CD4-positive, alpha-beta memory T cell (primary cell): Measurements from ENCODE around the gene CPXM2. TPM values are rescaled to one million over a fixed set of nuclear protein-coding genes. Genes with fewer than 3 reads are reported as not detected.

ENCODE experiments used
- CTCF ChIA-PET: fragments of 350-600 bp; sonication (Branson Sonifier 250); formaldehyde crosslinking; loops from one replicate; lab custom pipeline; 2021; ENCODE audit warnings: inconsistent platforms; ENCODE audit not compliant: partially characterized antibody; lab: Charles Lee
- POLR2A ChIA-PET: fragments of 350-600 bp; sonication (Branson Sonifier 250); formaldehyde crosslinking; loops from one replicate; lab custom pipeline; 2021; ENCODE audit not compliant: partially characterized antibody; lab: Charles Lee
- DNase-seq, 5 donors: peaks; one replicate each; pipeline versions ENCODE4 v3.0.0 to v3.0.0-alpha.2; 2020 to 2022; ENCODE audit warnings: mixed read lengths in 1 of 5
- H3K27ac ChIP-seq: one replicate; pipeline ENCODE4 v1.7.0; 2013; ENCODE audit warnings: low read depth, low read length
- H3K27me3 ChIP-seq: 2 replicates; pipeline ENCODE4 v1.7.0; 2013; ENCODE audit warnings: mild to moderate bottlenecking, low read length, moderate library complexity; ENCODE audit not compliant: insufficient read depth
- H3K36me3 ChIP-seq: 2 replicates; pipeline ENCODE4 v1.7.0; 2013; ENCODE audit warnings: mild to moderate bottlenecking, low read length, moderate library complexity; ENCODE audit not compliant: insufficient read depth
- H3K4me1 ChIP-seq: 2 replicates; pipeline ENCODE4 v1.7.0; 2013; ENCODE audit warnings: mild to moderate bottlenecking, low read length, moderate library complexity; ENCODE audit not compliant: insufficient read depth
- H3K4me3 ChIP-seq, 2 donors: one replicate each; pipeline ENCODE4 v1.7.0; 2013; ENCODE audit warnings: low read length in 2 of 2, mild to moderate bottlenecking in 1 of 2
- H3K9me3 ChIP-seq, 2 donors: one replicate each; pipeline ENCODE4 v1.7.0; 2013; ENCODE audit warnings: low read length in 2 of 2, control low read depth in 1 of 2; ENCODE audit not compliant: control insufficient read depth in 1 of 2
- H3K27ac Mint-ChIP-seq, 7 donors: one replicate each; pipeline ENCODE4 v1.8.0; 2020 to 2021; ENCODE audit warnings: mixed read lengths in 7 of 7, mild to moderate bottlenecking in 6 of 7, inconsistent platforms in 3 of 7, moderate library complexity in 3 of 7
- H3K27me3 Mint-ChIP-seq, 2 donors: one replicate each; pipeline ENCODE4 v1.8.0; 2020 to 2021; ENCODE audit warnings: mixed read lengths in 2 of 2
- H3K36me3 Mint-ChIP-seq, 2 donors: one replicate each; pipeline ENCODE4 v1.8.0; 2020 to 2021; ENCODE audit warnings: mixed read lengths in 2 of 2, inconsistent platforms in 1 of 2, mild to moderate bottlenecking in 1 of 2
- H3K4me1 Mint-ChIP-seq, 4 donors: one replicate each; pipeline ENCODE4 v1.8.0; 2020 to 2021; ENCODE audit warnings: mixed read lengths in 4 of 4, mild to moderate bottlenecking in 1 of 4
- H3K4me3 Mint-ChIP-seq, 8 donors: one replicate each; pipeline ENCODE4 v1.8.0; 2020 to 2021; ENCODE audit warnings: mixed read lengths in 8 of 8, mild to moderate bottlenecking in 7 of 8, moderate library complexity in 6 of 8, inconsistent platforms in 3 of 8
- H3K9me3 Mint-ChIP-seq, 8 donors: one replicate each; pipeline ENCODE4 v1.8.0; 2020 to 2021; ENCODE audit warnings: mixed read lengths in 8 of 8, mild to moderate bottlenecking in 5 of 8, inconsistent platforms in 3 of 8, moderate library complexity in 1 of 8
- intact Hi-C: fragments of 100-400 bp; cut with micrococcal nuclease; formaldehyde crosslinking; loops from one replicate; pipeline ENCODE4 v1.15.1; 2023
- polyA plus RNA-seq, 2 donors: library from polyadenylated mRNA; unstranded; fragments of 300-500 nt; fragmentation: Illumina TruSeq; gene quantifications; one replicate each; pipeline ENCODE4 v1.2.3, GENCODE V29; 2021
- total RNA-seq, 2 experiments: library from RNA; stranded (reverse); gene quantifications; one replicate each; pipeline ENCODE4 v1.2.3, GENCODE V29; 2021

Gene CPXM2
- total and polyA plus RNA-seq, 4 experiments from 2014 or later, result not detected

GRCh38 chr10:123869020-123869414 lies 22.6 kb downstream of the CPXM2 start:
- no peak overlapping the region for H3K4me3 ChIP-seq
- no peaks in the 10 kb centered on the region for H3K27me3 ChIP-seq
- H3K4me1 ChIP-seq, result no peaks in the 10 kb centered on the region
- ChIA-PET POLR2A (no interaction called here), CTCF (no interaction called here)
- Mint-ChIP-seq H3K27me3 (peaks cover 0 to 3% of the 10 kb centered on the region in 2 donors), H3K9me3 (peaks cover 0 to 7% (median 0%) of the 10 kb centered on the region in 8 donors), H3K4me3 (no peak overlapping the region), H3K4me1 (no peaks in the 10 kb centered on the region), H3K36me3 (no peaks in the 10 kb centered on the region), H3K27ac (no peak overlapping the region)
- H3K27ac ChIP-seq, result no peak overlapping the region
- no peaks in the 10 kb centered on the region for H3K9me3 ChIP-seq
- H3K36me3 ChIP-seq, result no peaks in the 10 kb centered on the region
- no peak for DNase-seq
- intact Hi-C loops, result no loop called here

GRCh38 chr10:123868038-123869019 lies 23.3 kb downstream of the CPXM2 start:
- no peak overlapping the region for H3K4me3 Mint-ChIP-seq
- CTCF ChIA-PET, result no interaction called here
- intact Hi-C loops, result no loop called here
- no peaks in the 10 kb centered on the region for H3K4me1 ChIP-seq
- no peak overlapping the region for H3K27ac Mint-ChIP-seq
- H3K9me3 Mint-ChIP-seq, result peaks cover 0 to 7% (median 0%) of the 10 kb centered on the region in 8 donors
- no peaks in the 10 kb centered on the region for H3K36me3 ChIP-seq
- DNase-seq, result no peak
- no peaks in the 10 kb centered on the region for H3K4me1 Mint-ChIP-seq
- H3K27me3 Mint-ChIP-seq, result peaks cover 0 to 3% of the 10 kb centered on the region in 2 donors
- H3K27me3 ChIP-seq, result no peaks in the 10 kb centered on the region
- H3K27ac ChIP-seq, result no peak overlapping the region
- H3K4me3 ChIP-seq, result no peak overlapping the region
- no peaks in the 10 kb centered on the region for H3K9me3 ChIP-seq
- H3K36me3 Mint-ChIP-seq, result no peaks in the 10 kb centered on the region
- POLR2A ChIA-PET, result no interaction called here

DNA sequence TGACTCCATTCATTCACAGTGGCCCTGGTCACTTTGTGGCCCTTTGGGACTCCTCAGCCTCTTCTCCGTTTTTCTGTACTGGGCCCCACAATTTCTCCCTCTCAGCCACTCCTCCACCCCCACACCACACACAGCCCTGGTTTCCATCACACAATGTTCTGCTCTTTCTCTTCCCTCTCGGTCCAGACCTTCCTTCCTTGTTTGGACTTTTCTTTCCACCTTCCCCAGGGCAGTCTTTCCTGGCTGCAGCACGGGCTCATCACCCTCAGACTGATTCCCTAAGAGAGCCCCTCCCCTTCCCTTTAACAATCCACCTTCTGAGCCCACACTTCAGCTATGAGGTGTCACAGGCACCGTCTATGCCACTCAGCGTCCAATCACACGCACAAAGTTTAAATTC lies 25.7 kb downstream of the CPXM2 start:
- Mint-ChIP-seq H3K4me3 (no peak overlapping the region), H3K4me1 (no peaks in the 10 kb centered on the region), H3K9me3 (peaks cover 0 to 2% (median 0%) of the 10 kb centered on the region in 8 donors), H3K36me3 (no peaks in the 10 kb centered on the region), H3K27ac (peak overlapping the region in 1 of 7 donors; percentile 61), H3K27me3 (peaks cover 2 to 3% of the 10 kb centered on the region in 2 donors)
- no peak for DNase-seq
- H3K27me3 ChIP-seq, result no peaks in the 10 kb centered on the region
- H3K27ac ChIP-seq, result no peak overlapping the region
- H3K36me3 ChIP-seq, result no peaks in the 10 kb centered on the region
- H3K4me1 ChIP-seq, result no peaks in the 10 kb centered on the region
- ChIA-PET POLR2A (no interaction called here), CTCF (no interaction called here)
- H3K9me3 ChIP-seq, result no peaks in the 10 kb centered on the region
- intact Hi-C loops, result no loop called here
- H3K4me3 ChIP-seq, result no peak overlapping the region

- Histone ChIP-seq H3K27ac (no peak overlapping the region), H3K4me1 (no peaks in the 10 kb centered on the region), H3K9me3 (no peaks in the 10 kb centered on the region), H3K27me3 (no peaks in the 10 kb centered on the region), H3K36me3 (no peaks in the 10 kb centered on the region), H3K4me3 (no peak overlapping the region)
- Mint-ChIP-seq H3K27ac (no peak overlapping the region), H3K36me3 (no peaks in the 10 kb centered on the region), H3K4me3 (no peak overlapping the region), H3K27me3 (peaks cover 2 to 3% of the 10 kb centered on the region in 2 donors), H3K9me3 (peaks cover 0 to under 1% (median 0%) of the 10 kb centered on the region in 8 donors), H3K4me1 (no peaks in the 10 kb centered on the region)
- ChIA-PET CTCF (no interaction called here), POLR2A (no interaction called here)
- intact Hi-C loops, result no loop called here
- no peak for DNase-seq
These were observed 26.3 kb downstream of the CPXM2 start for GRCh38 chr10:123865350-123865749.

- Histone ChIP-seq H3K36me3 (no peaks in the 10 kb centered on the region), H3K27ac (no peak overlapping the region), H3K4me1 (no peaks in the 10 kb centered on the region), H3K4me3 (no peak overlapping the region), H3K27me3 (no peaks in the 10 kb centered on the region), H3K9me3 (no peaks in the 10 kb centered on the region)
- intact Hi-C loops, result no loop called here
- Mint-ChIP-seq H3K27ac (no peak overlapping the region), H3K9me3 (no peaks in the 10 kb centered on the region), H3K27me3 (peaks cover 2 to 3% of the 10 kb centered on the region in 2 donors), H3K4me3 (no peak overlapping the region), H3K36me3 (no peaks in the 10 kb centered on the region), H3K4me1 (no peaks in the 10 kb centered on the region)
- no peak for DNase-seq
- ChIA-PET CTCF (no interaction called here), POLR2A (no interaction called here)
These were observed 26.7 kb downstream of the CPXM2 start for GRCh38 chr10:123864923-123865322.

- intact Hi-C loops, result no loop called here
- H3K36me3 ChIP-seq, result no peaks in the 10 kb centered on the region
- Mint-ChIP-seq H3K4me3 (no peak overlapping the region), H3K27ac (no peak overlapping the region), H3K36me3 (no peaks in the 10 kb centered on the region), H3K4me1 (no peaks in the 10 kb centered on the region), H3K27me3 (peaks cover 0 to 2% of the 10 kb centered on the region in 2 donors), H3K9me3 (no peaks in the 10 kb centered on the region)
- POLR2A ChIA-PET, result no interaction called here
- no peaks in the 10 kb centered on the region for H3K4me1 ChIP-seq
- DNase-seq, result no peak
- H3K27ac ChIP-seq, result no peak overlapping the region
- CTCF ChIA-PET, result no interaction called here
- H3K4me3 ChIP-seq, result no peak overlapping the region
- H3K27me3 ChIP-seq, result no peaks in the 10 kb centered on the region
- H3K9me3 ChIP-seq, result no peaks in the 10 kb centered on the region
These were observed 27.7 kb downstream of the CPXM2 start for GRCh38 chr10:123863721-123864482.

DNA sequence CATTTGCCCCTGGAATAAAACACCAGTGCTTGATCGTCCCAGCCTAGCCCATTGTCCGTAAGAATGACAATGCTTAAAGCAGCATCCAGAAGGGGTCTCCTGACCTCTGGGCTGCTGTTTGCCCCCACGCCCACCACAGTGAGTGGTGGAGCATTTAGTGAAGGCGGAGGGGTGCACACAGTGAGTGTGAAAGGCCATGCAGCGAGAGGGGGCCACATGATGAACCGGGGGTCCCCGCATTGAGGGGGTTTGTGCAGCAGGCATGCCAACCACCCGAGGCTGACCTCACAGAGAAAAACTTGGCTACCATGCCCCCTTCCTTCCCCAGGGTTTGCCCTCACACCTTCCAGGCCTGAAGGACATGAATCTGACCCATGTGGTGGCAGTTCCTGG lies 28.4 kb downstream of the CPXM2 start:
- ChIA-PET POLR2A (no interaction called here), CTCF (no interaction called here)
- no peaks in the 10 kb centered on the region for H3K27me3 ChIP-seq
- H3K27ac ChIP-seq, result no peak overlapping the region
- H3K9me3 ChIP-seq, result no peaks in the 10 kb centered on the region
- intact Hi-C loops, result no loop called here
- H3K36me3 ChIP-seq, result no peaks in the 10 kb centered on the region
- H3K27ac Mint-ChIP-seq, result no peak overlapping the region
- no peaks in the 10 kb centered on the region for H3K4me1 ChIP-seq
- no peaks in the 10 kb centered on the region for H3K4me1 Mint-ChIP-seq
- no peaks in the 10 kb centered on the region for H3K9me3 Mint-ChIP-seq
- H3K4me3 Mint-ChIP-seq, result no peak overlapping the region
- H3K4me3 ChIP-seq, result no peak overlapping the region
- no peak for DNase-seq
- peaks cover 0 to 2% of the 10 kb centered on the region in 2 donors for H3K27me3 Mint-ChIP-seq
- H3K36me3 Mint-ChIP-seq, result no peaks in the 10 kb centered on the region
